GM18511 (cell line): ENCODE results near the gene PRKCZ.
A peak's percentile ranks its signal among the peaks of the same experiment; 100 is the strongest.

Experiments used
- ATAC-seq: cut with Tn5 transposase; IDR thresholded peaks from one replicate; pipeline ENCODE4 v1.9.1; 2021; ENCODE audit warnings: mild to moderate bottlenecking, moderate library complexity; ENCODE audit not compliant: unreplicated experiment

PRKCZ gene

GRCh38 chr1:2201062-2201461 lies 150.9 kb downstream of the PRKCZ start:
- ATAC-seq, result no peak

DNA sequence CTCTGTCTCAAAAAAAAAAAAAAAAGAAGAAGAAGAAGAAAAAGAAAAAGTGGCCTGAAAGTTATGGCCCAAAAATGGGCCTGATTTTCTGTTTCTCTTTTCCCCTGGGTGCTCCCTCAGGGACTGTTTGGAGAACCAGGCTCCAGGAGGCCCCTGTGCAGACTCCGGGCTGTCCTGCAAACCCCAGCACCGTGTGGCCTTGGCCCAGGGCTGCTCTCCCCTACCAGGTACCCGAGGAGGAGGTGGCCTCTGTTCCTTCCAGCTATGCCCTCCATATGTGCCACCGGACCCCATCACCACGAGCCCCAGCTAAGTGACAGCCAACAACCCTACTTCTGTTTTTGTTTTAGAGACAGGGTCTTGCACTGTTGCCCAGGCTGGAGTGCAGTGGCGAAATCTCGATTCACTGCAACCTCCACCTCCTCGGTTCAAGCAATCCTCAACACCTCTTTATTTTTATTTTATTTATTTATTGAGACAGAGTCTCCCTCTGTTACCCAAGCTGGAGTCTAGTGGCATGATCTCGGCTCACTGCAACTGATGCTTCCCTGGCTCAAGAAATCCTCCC lies 151.9 kb downstream of the PRKCZ start:
- ATAC-seq, result no peak

GRCh38 chr1:2202843-2203601 lies 152.8 kb downstream of the PRKCZ start:
- no peak for ATAC-seq

GRCh38 chr1:2203671-2204414 lies 153.6 kb downstream of the PRKCZ start:
- no peak for ATAC-seq

- ATAC-seq, result no peak
Observed at GRCh38 chr1:2204415-2205190, 154.4 kb downstream of the PRKCZ start.

DNA sequence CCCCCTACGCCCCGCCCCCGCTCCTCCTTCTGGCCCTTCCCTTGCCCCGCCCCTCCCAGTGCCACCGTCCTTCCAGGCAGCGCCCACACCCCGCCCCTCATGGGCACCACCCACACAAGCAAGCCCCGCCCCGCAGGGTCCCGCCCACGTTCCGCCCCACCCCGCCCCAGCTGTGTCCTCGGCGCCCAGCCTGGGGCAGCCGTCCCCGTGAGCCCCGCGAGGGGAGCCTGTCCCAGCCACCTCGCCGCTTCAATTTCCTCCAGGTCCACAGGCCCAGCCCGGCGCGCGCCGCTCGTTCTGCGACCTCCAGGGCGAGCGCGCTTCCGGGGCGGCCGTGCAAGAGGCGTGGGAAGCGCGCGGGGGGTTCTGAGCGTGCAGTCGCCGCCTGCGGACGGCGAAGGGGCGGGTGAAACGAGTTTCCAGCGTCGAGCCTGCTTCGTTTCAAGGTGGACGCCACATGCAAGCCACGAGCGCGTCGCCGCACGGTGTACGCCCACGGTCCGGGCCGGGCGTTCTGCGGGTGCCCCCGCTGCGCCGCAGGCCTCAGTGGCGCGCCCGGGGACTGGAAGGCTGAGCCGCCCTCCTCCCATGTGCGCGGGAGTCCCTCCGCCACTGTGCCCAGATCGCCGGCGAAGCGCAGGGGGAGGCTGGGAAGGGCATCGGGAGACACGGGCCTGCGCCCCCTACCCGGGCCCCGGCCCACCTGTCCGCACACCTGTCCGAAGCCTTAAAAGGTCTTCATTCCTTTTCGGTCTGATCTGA lies 155.2 kb downstream of the PRKCZ start:
- peak; percentile 67 for ATAC-seq

- ATAC-seq, result no peak
Observed at GRCh38 chr1:2206813-2207487, 156.7 kb downstream of the PRKCZ start.

- no peak for ATAC-seq
Observed at GRCh38 chr1:2208309-2209239, 158.4 kb downstream of the PRKCZ start.

GRCh38 chr1:2209400-2210083 lies 159.3 kb downstream of the PRKCZ start:
- ATAC-seq, result no peak

DNA sequence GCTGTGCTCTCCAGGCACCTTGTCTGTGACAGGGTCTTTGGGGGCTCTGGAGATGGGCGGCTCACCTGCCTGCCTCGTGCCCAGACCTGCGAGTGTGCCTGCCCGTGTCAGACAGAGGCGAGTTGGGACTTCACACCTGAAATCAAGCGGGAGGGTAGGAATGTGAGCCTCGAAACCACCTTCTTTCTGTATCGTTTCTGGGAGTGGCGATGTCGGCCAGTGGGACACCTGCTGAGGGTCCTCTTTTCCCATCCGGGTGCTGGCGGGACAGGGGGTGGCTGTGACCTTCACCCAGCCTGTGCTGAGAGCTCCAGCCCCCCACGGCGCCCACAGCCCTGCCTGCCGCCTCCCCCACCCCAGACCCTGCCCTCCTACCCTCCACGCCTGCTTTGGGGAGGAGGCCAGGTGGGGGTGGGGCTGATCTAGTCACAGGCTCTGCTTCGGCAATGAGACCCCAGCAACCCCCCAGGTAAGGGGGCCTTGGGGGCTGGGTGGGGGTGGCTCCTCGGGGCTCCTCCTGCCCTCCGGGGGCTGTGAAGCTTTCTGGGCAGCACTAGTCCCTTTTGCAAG lies 160.0 kb downstream of the PRKCZ start:
- ATAC-seq, result no peak

DNA sequence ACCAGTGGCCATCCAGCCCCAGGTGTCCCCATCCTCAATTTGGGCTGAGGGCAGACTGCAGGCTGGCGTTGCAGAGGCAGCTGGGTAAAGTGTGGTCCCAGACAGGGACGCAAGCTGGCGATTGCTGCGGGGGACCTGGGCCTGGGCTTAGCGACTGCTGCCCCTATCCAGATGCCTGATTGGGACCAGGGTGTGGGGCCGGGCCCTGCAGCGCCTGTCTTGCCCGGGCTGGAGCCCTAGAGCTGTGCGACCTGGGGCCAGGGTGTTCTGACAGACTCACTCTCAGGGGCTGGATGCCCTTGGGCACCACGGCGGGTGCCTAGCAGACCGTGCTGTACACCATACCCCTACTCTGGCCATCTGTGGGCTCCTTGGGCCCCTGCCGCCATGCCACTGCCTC lies 160.6 kb downstream of the PRKCZ start:
- no peak for ATAC-seq

- no peak for ATAC-seq
Observed at GRCh38 chr1:2212274-2212531, 162.0 kb downstream of the PRKCZ start.

- no peak for ATAC-seq
Observed at GRCh38 chr1:2212532-2213491, 162.6 kb downstream of the PRKCZ start.

GRCh38 chr1:2213576-2214505 lies 163.6 kb downstream of the PRKCZ start:
- ATAC-seq, result no peak

- no peak for ATAC-seq
Observed at GRCh38 chr1:2214541-2215241, 164.5 kb downstream of the PRKCZ start.
